ENCODE measurements around the gene RSPH1.

DNA sequence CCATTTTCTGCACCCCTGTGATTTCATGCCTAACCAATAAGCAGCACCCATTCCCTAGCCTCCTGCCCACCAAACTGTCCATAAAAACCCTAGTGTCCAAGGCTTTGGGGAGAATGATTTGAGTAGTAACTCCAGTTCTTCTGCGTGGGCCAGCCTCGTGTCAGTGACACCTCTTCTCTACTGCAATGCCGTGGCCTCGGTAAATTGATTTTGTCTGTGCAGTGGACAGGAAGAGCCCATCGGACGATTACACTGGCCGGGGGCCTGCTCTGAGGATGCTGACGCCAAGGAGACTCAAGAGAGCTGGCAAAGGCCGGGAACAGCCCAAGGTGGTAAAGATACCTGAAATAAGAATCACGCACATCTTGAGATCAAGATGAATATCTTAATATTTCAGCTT, 29.3 kb downstream of the RSPH1 start:
- TF ChIP-seq POLR2A (IDR thresholded peaks at IDR 0.05) (no peak), CTCF (IDR thresholded peaks at IDR 0.05) (no peak)
